ENCODE results near the gene ITCH.
"Not testable (repeated sequence)": the region's sequence is repeated elsewhere in the genome, so short reads cannot be mapped to it uniquely, and the experiment has no call there.

The ITCH gene

GRCh38 chr20:34431168-34431567 lies 68.1 kb downstream of the ITCH start (continued):
- TF ChIP-seq ZNF26 (tag by site-specific recombination; IDR thresholded peaks at IDR 0.05) = no peak
- no peak for TF ChIP-seq ZNF791 (tag by site-specific recombination; IDR thresholded peaks at IDR 0.05)
- no peak for TF ChIP-seq ZNF639 (tag by site-specific recombination; IDR thresholded peaks at IDR 0.05)
- no peak for TF ChIP-seq ZNF76 (tag by site-specific recombination; IDR thresholded peaks at IDR 0.05; ENCODE audit: borderline replicate concordance, low read depth)
- TF ChIP-seq ZNF707 (tag by site-specific recombination; IDR thresholded peaks at IDR 0.05) = no peak
- no peak for TF ChIP-seq SP7 (tag by site-specific recombination; IDR thresholded peaks at IDR 0.05)
- no peak for TF ChIP-seq ZNF280D (tag by site-specific recombination; IDR thresholded peaks at IDR 0.05)
- TF ChIP-seq ZNF747 (tag by site-specific recombination; IDR thresholded peaks at IDR 0.05) = no peak
- TF ChIP-seq ZNF324 (tag by site-specific recombination; IDR thresholded peaks at IDR 0.05) = no peak

GRCh38 chr20:34432663-34433062 lies 69.6 kb downstream of the ITCH start:
- peaks cover 3 to 31% of the 10 kb centered on the region in 2 experiments; a peak in 2 of 3 replicates for H3K36me3 ChIP-seq (ENCODE audit: control insufficient read depth in 2 of 2, insufficient read depth in 1 of 2, low read length in 2 of 2)
- H3K4me3 ChIP-seq (ENCODE audit: low read depth, low read length); H3K27ac ChIP-seq (ENCODE audit: extremely low read depth, low read depth, low read length); H3K9me3 ChIP-seq (ENCODE audit: control insufficient read depth, insufficient read depth, low read depth, low read length); H3K4me1 ChIP-seq (ENCODE audit: control insufficient read depth, insufficient read depth, low read length); POLR2A ChIA-PET: not testable (repeated sequence)
- CTCF ChIA-PET = interaction anchor here (0.6 kb wide), 1 partner anchor 1133 kb away, joined by 3 read pairs; no protein-coding TSS in a partner anchor

DNA sequence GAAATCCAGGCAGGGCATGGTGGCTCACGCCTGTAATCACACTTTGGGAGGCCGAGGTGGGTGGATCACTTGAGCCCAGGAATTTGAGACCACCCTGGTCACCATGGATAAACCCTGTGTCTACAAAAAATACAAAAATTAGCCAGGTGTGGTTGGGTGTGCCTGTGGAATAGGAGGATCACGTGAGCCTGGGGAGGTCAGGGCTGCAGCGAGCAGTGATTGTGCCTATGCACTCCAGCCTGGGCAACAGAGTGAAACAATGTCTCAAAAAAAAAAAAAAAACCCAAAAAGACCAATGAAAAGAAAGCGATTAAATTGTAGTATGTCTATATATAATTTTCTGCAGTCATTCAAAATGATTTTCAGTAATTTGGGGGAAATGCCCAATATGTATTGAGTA lies 70.3 kb downstream of the ITCH start:
- Histone ChIP-seq H3K27ac (ENCODE audit: extremely low read depth, low read depth, low read length) (no peak overlapping the region), H3K36me3 (ENCODE audit: control insufficient read depth in 2 of 2, insufficient read depth in 1 of 2, low read length in 2 of 2) (peaks cover 2 to 35% of the 10 kb centered on the region in 2 experiments; a peak in 2 of 3 replicates), H3K4me3 (ENCODE audit: low read depth, low read length) (no peak overlapping the region), H3K9me3 (ENCODE audit: control insufficient read depth, insufficient read depth, low read depth, low read length) (no peaks in the 10 kb centered on the region), H3K4me1 (ENCODE audit: control insufficient read depth, insufficient read depth, low read length) (no peaks in the 10 kb centered on the region)
- POLR2A ChIA-PET = no interaction called here
- CTCF ChIA-PET = interaction anchor here (0.6 kb wide), 1 partner anchor 1134 kb away, joined by 3 read pairs; no protein-coding TSS in a partner anchor
- no peak for TF ChIP-seq ZNF266 (tag by site-specific recombination; IDR thresholded peaks at IDR 0.05; ENCODE audit: low read depth)
- TF ChIP-seq ZNF645 (tag by site-specific recombination; IDR thresholded peaks at IDR 0.05) = no peak
- no peak for TF ChIP-seq ZNF23 (tag by site-specific recombination; IDR thresholded peaks at IDR 0.05; ENCODE audit: borderline replicate concordance)
- TF ChIP-seq ZNF530 (tag by site-specific recombination; IDR thresholded peaks at IDR 0.05; ENCODE audit: low read depth) = no peak
- TF ChIP-seq ZNF18 (tag by site-specific recombination; IDR thresholded peaks at IDR 0.05) = no peak
- no peak for TF ChIP-seq TSHZ1 (tag by site-specific recombination; IDR thresholded peaks at IDR 0.05; ENCODE audit: borderline replicate concordance)
- no peak for TF ChIP-seq GFI1B (tag by site-specific recombination; IDR thresholded peaks at IDR 0.05)
- TF ChIP-seq ZBTB17 (tag by site-specific recombination; IDR thresholded peaks at IDR 0.05) = no peak
- TF ChIP-seq ZNF155 (tag by site-specific recombination; IDR thresholded peaks at IDR 0.05) = no peak
- no peak for TF ChIP-seq ZNF214 (tag by site-specific recombination; IDR thresholded peaks at IDR 0.05; ENCODE audit: borderline replicate concordance)
- TF ChIP-seq ZNF707 (tag by site-specific recombination; IDR thresholded peaks at IDR 0.05) = no peak
- no peak for TF ChIP-seq MYNN (tag by site-specific recombination; IDR thresholded peaks at IDR 0.05; ENCODE audit: borderline replicate concordance)
